Stimulated activated naive CD8-positive, alpha-beta T cell treated with anti-CD3 and anti-CD28 coated beads, Interleukin-15, Interleukin-2, amounts not matched to agents 100 ng/mL and 50 ng/mL, for 24 hours (primary cell): ENCODE measurements around the gene ULK4.
"Not testable (repeated sequence)": the region's sequence is repeated elsewhere in the genome, so short reads cannot be mapped to it uniquely, and the experiment has no call there.

Experiments
- H3K27ac Mint-ChIP-seq: one replicate; pipeline ENCODE4 v1.8.0; 2021; ENCODE audit warnings: mild to moderate bottlenecking, mixed read lengths
- H3K27me3 Mint-ChIP-seq: one replicate; pipeline ENCODE4 v1.8.0; 2021; ENCODE audit warnings: mixed read lengths
- H3K36me3 Mint-ChIP-seq: one replicate; pipeline ENCODE4 v1.8.0; 2021; ENCODE audit warnings: low read depth, mixed read lengths
- H3K4me1 Mint-ChIP-seq: one replicate; pipeline ENCODE4 v1.8.0; 2021; ENCODE audit warnings: low read depth, mixed read lengths
- H3K4me3 Mint-ChIP-seq: one replicate; pipeline ENCODE4 v1.8.0; 2021; ENCODE audit warnings: mild to moderate bottlenecking, mixed read lengths
- H3K9me3 Mint-ChIP-seq: one replicate; pipeline ENCODE4 v1.8.0; 2021; ENCODE audit warnings: mixed read lengths

The ULK4 gene

DNA sequence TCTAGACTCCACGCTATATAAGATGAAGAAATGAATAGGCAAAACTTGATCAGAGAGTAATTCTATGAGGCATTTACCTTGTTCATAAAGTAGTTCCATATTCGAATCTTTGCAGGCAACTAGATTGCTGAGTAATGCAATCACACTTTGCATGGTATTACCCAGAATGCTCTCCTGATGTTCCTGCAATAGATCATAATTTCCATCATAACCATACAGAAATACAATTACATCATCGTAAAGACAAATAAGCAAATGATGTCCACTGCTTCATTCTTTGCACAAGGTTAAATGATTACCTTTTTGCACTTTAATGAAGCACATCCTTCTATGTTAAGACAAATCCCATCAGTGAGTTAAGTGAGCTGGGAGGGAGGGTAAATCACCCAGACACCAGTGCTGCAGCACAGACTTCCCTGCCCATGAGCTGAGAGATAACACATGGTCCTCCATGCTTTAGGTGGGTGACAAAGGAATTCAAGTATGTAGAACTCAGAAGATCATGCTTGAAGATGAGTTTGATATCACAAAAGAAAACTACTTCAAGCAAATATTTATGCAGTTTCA is 395.9 kb downstream of the ULK4 start:
- H3K27me3 Mint-ChIP-seq = no peaks in the 10 kb centered on the region
- H3K4me3 Mint-ChIP-seq = no peak overlapping the region
- H3K4me1 Mint-ChIP-seq = no peaks in the 10 kb centered on the region
- no peak overlapping the region for H3K27ac Mint-ChIP-seq
- peaks cover 8% of the 10 kb centered on the region for H3K9me3 Mint-ChIP-seq
- H3K36me3 Mint-ChIP-seq = peaks cover 14% of the 10 kb centered on the region

GRCh38 chr3:41565003-41565402 is 396.9 kb downstream of the ULK4 start:
- Mint-ChIP-seq H3K27me3 (no peaks in the 10 kb centered on the region), H3K4me1 (no peaks in the 10 kb centered on the region), H3K9me3 (peaks cover 8% of the 10 kb centered on the region), H3K36me3 (peaks cover 14% of the 10 kb centered on the region), H3K4me3 (no peak overlapping the region), H3K27ac (no peak overlapping the region)

DNA sequence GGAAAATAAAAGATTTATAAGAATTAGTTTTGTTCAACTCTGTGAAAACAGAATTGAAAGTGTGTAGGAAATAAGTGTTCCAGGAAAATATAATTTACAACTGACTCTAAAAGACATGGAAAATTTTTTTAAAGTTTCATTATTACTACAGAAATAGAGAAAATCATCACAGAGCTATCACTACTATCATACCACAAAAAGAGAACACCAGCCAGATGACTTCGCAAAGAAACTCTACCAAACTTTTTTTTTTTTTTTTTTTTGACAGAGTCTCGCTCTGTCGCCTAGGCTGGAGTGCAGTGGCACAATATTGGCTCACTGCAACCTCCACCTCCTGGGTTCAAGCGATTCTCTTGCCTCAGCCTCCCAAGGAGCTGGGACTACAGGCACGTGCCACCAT is 405.7 kb downstream of the ULK4 start:
- peaks cover 13% of the 10 kb centered on the region for H3K4me1 Mint-ChIP-seq
- H3K4me3 Mint-ChIP-seq, H3K27me3 Mint-ChIP-seq, H3K27ac Mint-ChIP-seq: not testable (repeated sequence)
- H3K36me3 Mint-ChIP-seq = peaks cover 16% of the 10 kb centered on the region
- H3K9me3 Mint-ChIP-seq = peaks cover 17% of the 10 kb centered on the region

- peaks cover 4% of the 10 kb centered on the region for H3K9me3 Mint-ChIP-seq
- H3K4me3 Mint-ChIP-seq = no peak overlapping the region
- H3K36me3 Mint-ChIP-seq = no peaks in the 10 kb centered on the region
- H3K27ac Mint-ChIP-seq = no peak overlapping the region
- no peaks in the 10 kb centered on the region for H3K27me3 Mint-ChIP-seq
- H3K4me1 Mint-ChIP-seq = no peaks in the 10 kb centered on the region
These were observed 428.9 kb downstream of the ULK4 start for GRCh38 chr3:41532976-41533375.

- H3K27ac Mint-ChIP-seq = no peak overlapping the region
- no peak overlapping the region for H3K4me3 Mint-ChIP-seq
- no peaks in the 10 kb centered on the region for H3K9me3 Mint-ChIP-seq
- H3K36me3 Mint-ChIP-seq = no peaks in the 10 kb centered on the region
- H3K27me3 Mint-ChIP-seq = no peaks in the 10 kb centered on the region
- no peaks in the 10 kb centered on the region for H3K4me1 Mint-ChIP-seq
These were observed 434.8 kb downstream of the ULK4 start for GRCh38 chr3:41526995-41527573.

DNA sequence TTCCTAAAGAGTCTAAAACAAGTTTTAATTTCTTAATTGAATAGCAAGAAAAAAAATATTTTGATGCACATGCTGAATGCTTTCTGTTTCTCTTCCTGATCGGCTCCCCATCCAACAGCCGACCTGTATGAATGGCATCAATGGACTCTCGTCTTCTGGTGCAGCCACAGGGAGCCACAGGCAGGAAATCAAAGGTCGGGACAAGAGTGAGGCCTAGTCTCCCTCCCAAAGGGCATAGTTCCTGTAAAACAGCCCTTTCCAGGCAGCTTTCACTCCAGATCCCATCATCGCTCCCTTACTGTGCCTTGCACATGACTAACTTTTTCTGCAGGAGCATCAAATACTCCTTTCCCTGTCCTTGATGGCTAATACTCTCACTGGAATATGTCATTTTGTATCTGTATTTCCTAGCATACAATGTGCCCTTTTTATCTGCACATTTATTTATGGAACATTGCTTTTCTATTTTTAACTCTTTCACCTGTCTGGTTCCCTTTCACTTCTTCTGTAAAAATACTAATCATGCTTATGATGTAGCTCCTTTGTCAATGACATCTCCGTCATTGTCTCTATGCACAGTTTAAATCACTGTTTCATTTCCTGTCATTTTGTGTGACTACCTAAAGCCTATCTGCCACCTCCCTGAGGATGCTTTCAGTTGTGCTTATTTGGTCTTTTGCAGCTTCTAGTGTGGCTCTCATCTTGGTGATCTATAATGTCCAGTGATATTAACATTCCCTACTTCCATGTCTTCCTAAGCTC is 436.4 kb downstream of the ULK4 start:
- H3K4me3 Mint-ChIP-seq = no peak overlapping the region
- no peaks in the 10 kb centered on the region for H3K36me3 Mint-ChIP-seq
- no peaks in the 10 kb centered on the region for H3K27me3 Mint-ChIP-seq
- no peaks in the 10 kb centered on the region for H3K4me1 Mint-ChIP-seq
- no peaks in the 10 kb centered on the region for H3K9me3 Mint-ChIP-seq
- H3K27ac Mint-ChIP-seq = no peak overlapping the region

DNA sequence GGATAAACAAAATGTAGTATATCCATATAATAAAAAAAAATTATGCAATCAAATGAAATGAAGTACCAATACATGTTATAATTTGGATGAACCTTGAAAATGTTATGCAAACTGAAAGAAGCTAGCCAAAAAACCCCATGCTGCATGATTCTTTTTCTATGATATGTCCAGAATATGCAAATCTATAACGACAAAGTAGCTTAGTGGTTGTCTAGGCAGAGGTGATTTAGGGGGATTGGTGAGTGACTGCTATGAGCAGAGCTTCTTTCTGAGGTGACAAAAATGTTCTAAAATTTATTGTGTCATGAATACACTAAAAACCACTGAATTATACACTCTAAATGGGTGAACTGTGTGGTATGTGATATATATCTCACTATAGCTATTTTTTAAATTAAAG is 438.0 kb downstream of the ULK4 start:
- Mint-ChIP-seq H3K9me3 (no peaks in the 10 kb centered on the region), H3K27me3 (no peaks in the 10 kb centered on the region), H3K36me3 (no peaks in the 10 kb centered on the region), H3K27ac (no peak overlapping the region), H3K4me1 (no peaks in the 10 kb centered on the region), H3K4me3 (no peak overlapping the region)

DNA sequence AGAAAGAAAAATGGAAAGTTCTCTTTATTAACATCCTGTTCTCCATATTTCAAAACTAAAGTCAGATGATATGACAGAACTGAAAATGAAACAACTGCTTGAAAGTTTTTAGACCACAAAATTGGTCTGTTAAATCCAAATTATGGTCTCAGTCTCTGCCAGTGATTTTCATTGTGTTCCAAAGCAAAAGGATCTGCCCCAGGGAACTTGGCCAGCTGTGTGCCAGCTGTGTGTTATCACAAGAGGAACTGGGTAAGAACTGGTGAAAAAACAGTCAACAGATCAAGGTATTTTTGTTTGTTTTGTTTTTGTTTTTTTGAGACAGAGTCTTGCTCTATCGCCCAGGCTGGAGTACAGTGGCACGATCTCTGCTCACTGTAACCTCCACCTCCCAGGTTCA is 439.3 kb downstream of the ULK4 start:
- H3K36me3 Mint-ChIP-seq = no peaks in the 10 kb centered on the region
- no peaks in the 10 kb centered on the region for H3K4me1 Mint-ChIP-seq
- H3K27ac Mint-ChIP-seq = no peak overlapping the region
- H3K27me3 Mint-ChIP-seq = no peaks in the 10 kb centered on the region
- no peaks in the 10 kb centered on the region for H3K9me3 Mint-ChIP-seq
- H3K4me3 Mint-ChIP-seq = no peak overlapping the region

GRCh38 chr3:41521010-41521655 is 440.8 kb downstream of the ULK4 start:
- H3K4me1 Mint-ChIP-seq = no peaks in the 10 kb centered on the region
- H3K4me3 Mint-ChIP-seq = no peak overlapping the region
- peaks cover 8% of the 10 kb centered on the region for H3K9me3 Mint-ChIP-seq
- H3K27ac Mint-ChIP-seq = no peak overlapping the region
- no peaks in the 10 kb centered on the region for H3K27me3 Mint-ChIP-seq
- no peaks in the 10 kb centered on the region for H3K36me3 Mint-ChIP-seq

- Mint-ChIP-seq H3K4me3 (no peak overlapping the region), H3K9me3 (peaks cover 8% of the 10 kb centered on the region), H3K27ac (no peak overlapping the region), H3K27me3 (no peaks in the 10 kb centered on the region), H3K4me1 (no peaks in the 10 kb centered on the region), H3K36me3 (no peaks in the 10 kb centered on the region)
These were observed 442.2 kb downstream of the ULK4 start for GRCh38 chr3:41519746-41520145.

GRCh38 chr3:41518626-41519025 is 443.3 kb downstream of the ULK4 start:
- Mint-ChIP-seq H3K27me3 (no peaks in the 10 kb centered on the region), H3K9me3 (peaks cover 12% of the 10 kb centered on the region), H3K4me3 (no peak overlapping the region), H3K27ac (no peak overlapping the region), H3K4me1 (no peaks in the 10 kb centered on the region), H3K36me3 (peaks cover 3% of the 10 kb centered on the region)

- H3K4me1 Mint-ChIP-seq = peaks cover 7% of the 10 kb centered on the region
- H3K9me3 Mint-ChIP-seq = peaks cover 28% of the 10 kb centered on the region
- peaks cover 17% of the 10 kb centered on the region for H3K36me3 Mint-ChIP-seq
- no peaks in the 10 kb centered on the region for H3K27me3 Mint-ChIP-seq
- no peak overlapping the region for H3K27ac Mint-ChIP-seq
- H3K4me3 Mint-ChIP-seq = no peak overlapping the region
These were observed 453.7 kb downstream of the ULK4 start for GRCh38 chr3:41508063-41508696.

- Mint-ChIP-seq H3K4me3 (no peak overlapping the region), H3K9me3 (peaks cover 23% of the 10 kb centered on the region), H3K4me1 (peaks cover 7% of the 10 kb centered on the region), H3K27me3 (no peaks in the 10 kb centered on the region), H3K27ac (no peak overlapping the region), H3K36me3 (peaks cover 13% of the 10 kb centered on the region)
These were observed 454.4 kb downstream of the ULK4 start for GRCh38 chr3:41507336-41508062.

DNA sequence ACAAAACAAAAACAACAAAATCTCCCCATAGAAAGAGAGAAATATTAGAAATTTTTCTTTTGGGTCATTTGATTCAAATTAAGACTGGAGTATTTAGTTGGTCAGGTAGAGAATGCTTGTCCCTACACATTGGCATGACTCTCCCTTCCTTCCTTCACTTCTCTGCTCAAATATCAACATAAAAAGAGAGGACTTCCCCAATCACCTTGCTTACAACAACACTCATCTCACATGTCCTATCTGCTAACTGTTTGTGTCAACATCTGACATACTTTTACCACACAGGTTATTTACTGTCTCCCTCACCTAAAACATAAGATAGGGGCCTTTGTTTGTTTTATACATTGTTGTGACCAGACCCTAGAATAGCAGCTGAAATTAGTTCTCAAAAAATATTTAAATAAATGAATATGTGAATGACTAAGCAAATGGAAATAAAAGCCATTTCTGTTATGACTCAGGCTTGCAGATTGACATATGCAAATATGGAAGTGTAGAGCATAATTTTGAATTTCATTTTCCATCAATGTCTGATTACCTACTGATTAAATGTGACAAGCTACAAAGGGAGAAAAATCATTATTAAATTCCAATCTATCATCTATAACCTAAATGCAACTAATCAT is 457.8 kb downstream of the ULK4 start:
- H3K4me3 Mint-ChIP-seq = no peak overlapping the region
- no peaks in the 10 kb centered on the region for H3K27me3 Mint-ChIP-seq
- peaks cover 12% of the 10 kb centered on the region for H3K9me3 Mint-ChIP-seq
- peaks cover 9% of the 10 kb centered on the region for H3K36me3 Mint-ChIP-seq
- H3K27ac Mint-ChIP-seq = no peak overlapping the region
- peaks cover 7% of the 10 kb centered on the region for H3K4me1 Mint-ChIP-seq
